ENCODE data around the gene LMOD2.

DNA sequence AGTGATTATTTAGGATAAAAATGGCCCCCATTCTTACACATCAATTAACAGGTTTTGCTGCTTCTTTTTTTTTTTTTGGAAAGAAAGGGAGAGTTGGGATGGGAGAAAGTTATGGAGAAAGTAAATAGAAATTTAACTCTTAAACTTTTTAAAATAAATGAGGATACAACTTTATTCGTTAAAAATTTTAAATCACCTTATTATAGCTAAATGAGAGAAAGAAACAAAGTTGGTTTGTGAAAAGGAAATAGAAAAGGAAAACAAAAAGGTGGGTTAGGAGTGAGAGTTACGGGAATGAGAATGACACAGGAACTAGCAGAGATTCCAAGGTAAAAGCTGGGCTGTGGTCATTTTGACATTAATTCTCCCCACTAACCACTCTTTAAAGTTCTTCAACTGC, 34.9 kb downstream of the LMOD2 start:
- TF ChIP-seq, protein P1, sequence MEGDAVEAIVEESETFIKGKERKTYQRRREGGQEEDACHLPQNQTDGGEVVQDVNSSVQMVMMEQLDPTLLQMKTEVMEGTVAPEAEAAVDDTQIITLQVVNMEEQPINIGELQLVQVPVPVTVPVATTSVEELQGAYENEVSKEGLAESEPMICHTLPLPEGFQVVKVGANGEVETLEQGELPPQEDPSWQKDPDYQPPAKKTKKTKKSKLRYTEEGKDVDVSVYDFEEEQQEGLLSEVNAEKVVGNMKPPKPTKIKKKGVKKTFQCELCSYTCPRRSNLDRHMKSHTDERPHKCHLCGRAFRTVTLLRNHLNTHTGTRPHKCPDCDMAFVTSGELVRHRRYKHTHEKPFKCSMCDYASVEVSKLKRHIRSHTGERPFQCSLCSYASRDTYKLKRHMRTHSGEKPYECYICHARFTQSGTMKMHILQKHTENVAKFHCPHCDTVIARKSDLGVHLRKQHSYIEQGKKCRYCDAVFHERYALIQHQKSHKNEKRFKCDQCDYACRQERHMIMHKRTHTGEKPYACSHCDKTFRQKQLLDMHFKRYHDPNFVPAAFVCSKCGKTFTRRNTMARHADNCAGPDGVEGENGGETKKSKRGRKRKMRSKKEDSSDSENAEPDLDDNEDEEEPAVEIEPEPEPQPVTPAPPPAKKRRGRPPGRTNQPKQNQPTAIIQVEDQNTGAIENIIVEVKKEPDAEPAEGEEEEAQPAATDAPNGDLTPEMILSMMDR (IDR thresholded peaks at IDR 0.05; ENCODE audit: low read length), result no peak
- no peak for TF ChIP-seq EZH2phosphoT487 (IDR thresholded peaks at IDR 0.05; ENCODE audit: low read length)
- TF ChIP-seq EZH2 (optimal IDR thresholded peaks at IDR 0.05; ENCODE audit: low read depth, low read length), result no peak
